HEK293T (cell line): ENCODE results near the gene ARID4B.
"Not testable (repeated sequence)": the region's sequence is repeated elsewhere in the genome, so short reads cannot be mapped to it uniquely, and the experiment has no call there.

Experiments used
- CTCF ChIA-PET: fragments of 350-600 bp; formaldehyde crosslinking; extraction: SDS; loops from one replicate; lab custom pipeline; 2021; ENCODE audit warnings: antibody characterized with exemption, inconsistent platforms; lab: Yijun Ruan, JAX
- POLR2A ChIA-PET: fragments of 350-600 bp; formaldehyde crosslinking; extraction: SDS; loops from one replicate; lab custom pipeline; 2020; ENCODE audit warnings: antibody characterized with exemption, inconsistent platforms; lab: Yijun Ruan, JAX
- DNase-seq: peaks from one replicate; pipeline ENCODE4 v3.0.0; 2012; ENCODE audit warnings: mixed read lengths; ENCODE audit errors: extremely low spot score
- ARNT ChIP-seq: fragments of 450-650 bp; IDR thresholded peaks from 2 replicates; pipeline ENCODE4 v1.6.1; 2017; ENCODE audit warnings: mild to moderate bottlenecking
- BHLHE40 ChIP-seq: fragments of 450-650 bp; IDR thresholded peaks from 2 replicates; pipeline ENCODE4 v1.6.1; 2016; ENCODE audit warnings: mild to moderate bottlenecking, moderate library complexity, borderline replicate concordance
- CTBP1 ChIP-seq: fragments of 450-650 bp; IDR thresholded peaks from 2 replicates; pipeline ENCODE4 v1.6.1; 2016; ENCODE audit warnings: borderline replicate concordance
- ELF4 ChIP-seq: fragments of 450-650 bp; IDR thresholded peaks from 2 replicates; pipeline ENCODE4 v1.6.1; 2017; ENCODE audit warnings: antibody characterized with exemption
- FOXA1 ChIP-seq: fragments of 450-650 bp; IDR thresholded peaks from 2 replicates; pipeline ENCODE4 v1.6.1; 2016; ENCODE audit warnings: mild to moderate bottlenecking
- FOXK2 ChIP-seq: fragments of 450-650 bp; IDR thresholded peaks from 2 replicates; pipeline ENCODE4 v1.6.1; 2016; ENCODE audit warnings: mild to moderate bottlenecking
- FOXM1 ChIP-seq: fragments of 450-650 bp; IDR thresholded peaks from 2 replicates; pipeline ENCODE4 v1.6.1; 2017; ENCODE audit warnings: mild to moderate bottlenecking, borderline replicate concordance
- HDGF ChIP-seq: fragments of 450-650 bp; IDR thresholded peaks from 2 replicates; pipeline ENCODE4 v1.6.1; 2017; ENCODE audit warnings: antibody characterized with exemption, borderline replicate concordance
- L3MBTL2 ChIP-seq: fragments of 450-650 bp; conservative IDR thresholded peaks from 2 replicates; pipeline ENCODE4 v1.6.1; 2016; ENCODE audit warnings: mild to moderate bottlenecking
- LEF1 ChIP-seq: fragments of 450-650 bp; IDR thresholded peaks from 2 replicates; pipeline ENCODE4 v1.6.1; 2017; ENCODE audit warnings: mild to moderate bottlenecking, borderline replicate concordance
- NFRKB ChIP-seq: fragments of 450-650 bp; IDR thresholded peaks from 2 replicates; pipeline ENCODE4 v1.6.1; 2016; ENCODE audit warnings: mild to moderate bottlenecking, moderate library complexity
- PKNOX1 ChIP-seq: fragments of 450-650 bp; IDR thresholded peaks from 2 replicates; pipeline ENCODE4 v1.6.1; 2016
- SP1 ChIP-seq: fragments of 450-650 bp; IDR thresholded peaks from 2 replicates; pipeline ENCODE4 v1.6.1; 2017
- SUZ12 ChIP-seq: fragments of 450-650 bp; IDR thresholded peaks from 2 replicates; pipeline ENCODE4 v1.6.1; 2016; ENCODE audit warnings: mild to moderate bottlenecking
- TARDBP ChIP-seq: fragments of 450-650 bp; IDR thresholded peaks from 2 replicates; pipeline ENCODE4 v1.6.1; 2016
- ZNF384 ChIP-seq: fragments of 450-650 bp; IDR thresholded peaks from 2 replicates; pipeline ENCODE4 v1.6.1; 2016

Gene ARID4B

GRCh38 chr1:235275223-235275622, 52.8 kb downstream of the ARID4B start:
- POLR2A ChIA-PET = no interaction called here
- CTCF ChIA-PET = interaction anchor here (1.2 to 1.3 kb wide), 2 partner anchors 13 to 140 kb away, joined by 3 to 4 read pairs; no protein-coding TSS in a partner anchor
- no peak for DNase-seq
- TF ChIP-seq FOXA1 (no peak), LEF1 (no peak), L3MBTL2 (no peak), TARDBP (no peak), BHLHE40 (no peak), SP1 (no peak), ARNT (no peak), HDGF (no peak)

GRCh38 chr1:235272851-235273250, 55.1 kb downstream of the ARID4B start:
- no peak for DNase-seq
- POLR2A ChIA-PET = interaction anchor here (0.8 kb wide), 1 partner anchor 55 kb away, joined by 3 read pairs; the partner anchor contains the start of genes ARID4B and GGPS1
- CTCF ChIA-PET = no interaction called here
- no peak for TF ChIP-seq NFRKB
- no peak for TF ChIP-seq ARNT
- no peak for TF ChIP-seq FOXA1
- no peak for TF ChIP-seq ZNF384
- TF ChIP-seq SP1 = no peak
- no peak for TF ChIP-seq BHLHE40
- TF ChIP-seq PKNOX1 = no peak
- no peak for TF ChIP-seq ELF4
- TF ChIP-seq TARDBP = no peak
- TF ChIP-seq LEF1 = no peak

GRCh38 chr1:235270625-235271024, 57.4 kb downstream of the ARID4B start:
- TF ChIP-seq TARDBP (no peak), PKNOX1 (no peak), BHLHE40 (no peak), ZNF384 (no peak), ELF4 (no peak), FOXM1 (no peak), NFRKB (no peak), HDGF (no peak), SP1 (no peak), ARNT (no peak), CTBP1 (no peak), LEF1 (no peak), FOXK2 (no peak), L3MBTL2 (no peak), FOXA1 (no peak), SUZ12 (no peak)
- DNase-seq = no peak
- ChIA-PET CTCF (no interaction called here), POLR2A (interaction anchor here (1.0 kb wide), 1 partner anchor 58 kb away, joined by 4 read pairs; the partner anchor contains the start of genes ARID4B and GGPS1)

- CTCF ChIA-PET, DNase-seq: not testable (repeated sequence)
- POLR2A ChIA-PET = interaction anchor here (1.3 kb wide), 1 partner anchor 58 kb away, joined by 6 read pairs; the partner anchor contains the start of genes ARID4B and GGPS1
Observed at GRCh38 chr1:235269990-235270389, 58.0 kb downstream of the ARID4B start.

GRCh38 chr1:235268379-235269125, 59.4 kb downstream of the ARID4B start:
- ChIA-PET POLR2A (interaction anchor here (1.3 kb wide), 1 partner anchor 60 kb away, joined by 6 read pairs; the partner anchor contains the start of genes ARID4B and GGPS1), CTCF (interaction anchor here (0.5 kb wide), 1 partner anchor 24 kb away, joined by 6 read pairs; no protein-coding TSS in a partner anchor)
- DNase-seq = no peak
- TF ChIP-seq SUZ12 = no peak
- TF ChIP-seq SP1 = no peak
- no peak for TF ChIP-seq BHLHE40
- TF ChIP-seq HDGF = no peak
- TF ChIP-seq ELF4 = no peak
- no peak for TF ChIP-seq LEF1
- TF ChIP-seq FOXA1 = no peak
- TF ChIP-seq FOXK2 = no peak
- TF ChIP-seq PKNOX1 = no peak
- no peak for TF ChIP-seq ZNF384
- no peak for TF ChIP-seq L3MBTL2
- TF ChIP-seq CTBP1 = no peak
- TF ChIP-seq FOXM1 = no peak
- TF ChIP-seq NFRKB = no peak
- TF ChIP-seq ARNT = no peak
- no peak for TF ChIP-seq TARDBP

- ChIA-PET CTCF (interaction anchor here (0.6 kb wide), 1 partner anchor 38 kb away, joined by 3 read pairs; no protein-coding TSS in a partner anchor), POLR2A (no interaction called here)
- no peak for TF ChIP-seq HDGF
- no peak for TF ChIP-seq FOXM1
- TF ChIP-seq SP1 = no peak
- TF ChIP-seq LEF1 = no peak
- no peak for TF ChIP-seq ZNF384
- no peak for TF ChIP-seq PKNOX1
- TF ChIP-seq CTBP1 = no peak
- no peak for TF ChIP-seq NFRKB
- no peak for DNase-seq
Observed at GRCh38 chr1:235266967-235267366, 61.0 kb downstream of the ARID4B start.
